ENCODE measurements around the gene NCL.
"Not testable (repeated sequence)": the region's sequence is repeated elsewhere in the genome, so short reads cannot be mapped to it uniquely, and the experiment has no call there.

Gene NCL

GRCh38 chr2:231431606-231432005, 32.7 kb downstream of the NCL start:
- DNase-seq (ENCODE audit: low read depth, low spot score), result no peak

GRCh38 chr2:231430437-231430836, 33.8 kb downstream of the NCL start:
- DNase-seq (ENCODE audit: low read depth, low spot score), result not testable (repeated sequence)

GRCh38 chr2:231429901-231430300, 34.4 kb downstream of the NCL start:
- DNase-seq (ENCODE audit: low read depth, low spot score), result no peak

GRCh38 chr2:231429152-231429551, 35.1 kb downstream of the NCL start:
- no peak for DNase-seq (ENCODE audit: low read depth, low spot score)

GRCh38 chr2:231427116-231427515, 37.2 kb downstream of the NCL start:
- no peak for DNase-seq (ENCODE audit: low read depth, low spot score)

GRCh38 chr2:231425811-231426703, 38.2 kb downstream of the NCL start:
- DNase-seq (ENCODE audit: low read depth, low spot score), result no peak

- DNase-seq (ENCODE audit: low read depth, low spot score), result no peak
Observed at GRCh38 chr2:231425291-231425810, 38.9 kb downstream of the NCL start.

- DNase-seq (ENCODE audit: low read depth, low spot score), result no peak
Observed at GRCh38 chr2:231423176-231423575, 41.1 kb downstream of the NCL start.

GRCh38 chr2:231422056-231422455, 42.2 kb downstream of the NCL start:
- no peak for DNase-seq (ENCODE audit: low read depth, low spot score)

- DNase-seq (ENCODE audit: low read depth, low spot score), result no peak
Observed at GRCh38 chr2:231421051-231421580, 43.2 kb downstream of the NCL start.

- DNase-seq (ENCODE audit: low read depth, low spot score), result no peak
Observed at GRCh38 chr2:231418820-231419640, 45.3 kb downstream of the NCL start.

- DNase-seq (ENCODE audit: low read depth, low spot score), result no peak
Observed at GRCh38 chr2:231415029-231415428, 49.3 kb downstream of the NCL start.

GRCh38 chr2:231413921-231414476, 50.3 kb downstream of the NCL start:
- no peak for DNase-seq (ENCODE audit: low read depth, low spot score)

- no peak for DNase-seq (ENCODE audit: low read depth, low spot score)
Observed at GRCh38 chr2:231413456-231413855, 50.8 kb downstream of the NCL start.

GRCh38 chr2:231412618-231412963, 51.7 kb downstream of the NCL start:
- DNase-seq (ENCODE audit: low read depth, low spot score), result no peak

GRCh38 chr2:231411831-231412617, 52.3 kb downstream of the NCL start:
- DNase-seq (ENCODE audit: low read depth, low spot score), result peak; percentile 38

- no peak for DNase-seq (ENCODE audit: low read depth, low spot score)
Observed at GRCh38 chr2:231411237-231411636, 53.0 kb downstream of the NCL start.

- DNase-seq (ENCODE audit: low read depth, low spot score), result no peak
Observed at GRCh38 chr2:231410293-231411004, 53.8 kb downstream of the NCL start.

GRCh38 chr2:231409776-231410175, 54.5 kb downstream of the NCL start:
- DNase-seq (ENCODE audit: low read depth, low spot score), result no peak

- not testable (repeated sequence) for DNase-seq (ENCODE audit: low read depth, low spot score)
Observed at GRCh38 chr2:231408304-231408703, 56.0 kb downstream of the NCL start.
